Mononuclear cell (primary cell): ENCODE measurements around the gene BEGAIN. TPM values are rescaled to one million over a fixed set of nuclear protein-coding genes. Genes with fewer than 3 reads are reported as not detected.

ENCODE experiments used
- H3K27me3 ChIP-seq: 2 replicates; pipeline ENCODE4 v1.6.0; 2011; ENCODE audit warnings: low read length, control low read depth; ENCODE audit not compliant: insufficient read depth
- H3K4me1 ChIP-seq: 2 replicates; pipeline ENCODE4 v1.5.1; 2011; ENCODE audit warnings: mild to moderate bottlenecking, low read length, control low read depth; ENCODE audit not compliant: insufficient read depth
- H3K4me3 ChIP-seq: 2 replicates; pipeline ENCODE4 v1.5.1; 2011; ENCODE audit warnings: mild to moderate bottlenecking, low read length, moderate library complexity
- H3K9me3 ChIP-seq: 2 replicates; pipeline ENCODE4 v1.5.1; 2011; ENCODE audit warnings: low read depth, mild to moderate bottlenecking, control low read depth, low read length
- total RNA-seq: library from RNA; depleted of rRNA; stranded (reverse); fragments of >200 nt; gene quantifications from one replicate; pipeline ENCODE4 v1.2.3, GENCODE V29; 2012

Gene BEGAIN
- total RNA-seq, 1 donor = 0.73 TPM

GRCh38 chr14:100532154-100532861 is 54.9 kb downstream of the BEGAIN start:
- Histone ChIP-seq H3K4me1 (peaks cover 28% of the 10 kb centered on the region), H3K4me3 (no peak overlapping the region), H3K27me3 (no peaks in the 10 kb centered on the region), H3K9me3 (no peaks in the 10 kb centered on the region)

GRCh38 chr14:100531152-100532121 is 55.8 kb downstream of the BEGAIN start:
- Histone ChIP-seq H3K9me3 (no peaks in the 10 kb centered on the region), H3K27me3 (no peaks in the 10 kb centered on the region), H3K4me1 (peaks cover 28% of the 10 kb centered on the region), H3K4me3 (no peak overlapping the region)

GRCh38 chr14:100530270-100531072 is 56.7 kb downstream of the BEGAIN start:
- H3K9me3 ChIP-seq = no peaks in the 10 kb centered on the region
- no peaks in the 10 kb centered on the region for H3K27me3 ChIP-seq
- H3K4me3 ChIP-seq = no peak overlapping the region
- peaks cover 28% of the 10 kb centered on the region for H3K4me1 ChIP-seq

GRCh38 chr14:100529561-100530031 is 57.6 kb downstream of the BEGAIN start:
- no peaks in the 10 kb centered on the region for H3K27me3 ChIP-seq
- no peak overlapping the region for H3K4me3 ChIP-seq
- H3K9me3 ChIP-seq = no peaks in the 10 kb centered on the region
- H3K4me1 ChIP-seq = peaks cover 28% of the 10 kb centered on the region

- peaks cover 23% of the 10 kb centered on the region for H3K4me1 ChIP-seq
- H3K4me3 ChIP-seq = no peak overlapping the region
- no peaks in the 10 kb centered on the region for H3K9me3 ChIP-seq
- H3K27me3 ChIP-seq = no peaks in the 10 kb centered on the region
Observed at GRCh38 chr14:100528962-100529560, 58.2 kb downstream of the BEGAIN start.

GRCh38 chr14:100526632-100527031 is 60.6 kb downstream of the BEGAIN start:
- Histone ChIP-seq H3K4me1 (no peaks in the 10 kb centered on the region), H3K9me3 (no peaks in the 10 kb centered on the region), H3K27me3 (no peaks in the 10 kb centered on the region), H3K4me3 (no peak overlapping the region)

GRCh38 chr14:100526057-100526456 is 61.2 kb downstream of the BEGAIN start:
- H3K4me1 ChIP-seq = no peaks in the 10 kb centered on the region
- no peaks in the 10 kb centered on the region for H3K9me3 ChIP-seq
- H3K4me3 ChIP-seq = no peak overlapping the region
- H3K27me3 ChIP-seq = no peaks in the 10 kb centered on the region

GRCh38 chr14:100525615-100526014 is 61.6 kb downstream of the BEGAIN start:
- no peaks in the 10 kb centered on the region for H3K4me1 ChIP-seq
- H3K4me3 ChIP-seq = no peak overlapping the region

GRCh38 chr14:100524933-100525243 is 62.3 kb downstream of the BEGAIN start:
- H3K27me3 ChIP-seq = no peaks in the 10 kb centered on the region
- H3K4me1 ChIP-seq = no peaks in the 10 kb centered on the region
- H3K4me3 ChIP-seq = no peak overlapping the region
- H3K9me3 ChIP-seq = no peaks in the 10 kb centered on the region

More at GRCh38 chr14:100525615-100526014, 61.6 kb downstream of the BEGAIN start:
- Histone ChIP-seq H3K9me3 (no peaks in the 10 kb centered on the region), H3K27me3 (no peaks in the 10 kb centered on the region)

- Histone ChIP-seq H3K4me1 (no peaks in the 10 kb centered on the region), H3K27me3 (no peaks in the 10 kb centered on the region), H3K4me3 (no peak overlapping the region), H3K9me3 (no peaks in the 10 kb centered on the region)
Observed at GRCh38 chr14:100524233-100524932, 62.8 kb downstream of the BEGAIN start.

GRCh38 chr14:100523843-100524169 is 63.4 kb downstream of the BEGAIN start:
- Histone ChIP-seq H3K27me3 (no peaks in the 10 kb centered on the region), H3K4me1 (no peaks in the 10 kb centered on the region), H3K4me3 (no peak overlapping the region), H3K9me3 (no peaks in the 10 kb centered on the region)

GRCh38 chr14:100523131-100523842 is 63.9 kb downstream of the BEGAIN start:
- Histone ChIP-seq H3K4me3 (no peak overlapping the region), H3K9me3 (no peaks in the 10 kb centered on the region), H3K27me3 (no peaks in the 10 kb centered on the region), H3K4me1 (no peaks in the 10 kb centered on the region)

GRCh38 chr14:100522616-100523099 is 64.6 kb downstream of the BEGAIN start:
- no peaks in the 10 kb centered on the region for H3K9me3 ChIP-seq
- no peaks in the 10 kb centered on the region for H3K4me1 ChIP-seq
- no peak overlapping the region for H3K4me3 ChIP-seq
- H3K27me3 ChIP-seq = no peaks in the 10 kb centered on the region
